NCI-H524 (cell line): ENCODE results near the gene GREM2.

Experiments
- DNase-seq, 2 experiments: peaks; one replicate each; lab custom pipeline; 2025; lab: John Stamatoyannopoulos, UW

GREM2 gene

GRCh38 chr1:240611619-240612480 is at the start of gene GREM2:
Gene GREM2, minus strand, starts transcription at chr1:240612155. Its CDS starts 118,680 bp downstream, at chr1:240493475.
- DNase-seq, result peak; percentile 67 to 81

- DNase-seq, result no peak
Measured at GRCh38 chr1:240658312-240658960, 46.5 kb upstream of the GREM2 start.

- DNase-seq, result peak; percentile 64 to 86
Measured at GRCh38 chr1:240656531-240656930, 44.6 kb upstream of the GREM2 start.

GRCh38 chr1:240652961-240653409 is 41.0 kb upstream of the GREM2 start:
- no peak for DNase-seq

- no peak for DNase-seq
Measured at GRCh38 chr1:240652549-240652948, 40.6 kb upstream of the GREM2 start.

GRCh38 chr1:240650877-240651276 is 38.9 kb upstream of the GREM2 start:
- no peak for DNase-seq

GRCh38 chr1:240649733-240650721 is 38.1 kb upstream of the GREM2 start:
- no peak for DNase-seq

GRCh38 chr1:240646571-240647240 is 34.8 kb upstream of the GREM2 start:
- DNase-seq, result no peak

- no peak for DNase-seq
Measured at GRCh38 chr1:240644732-240645131, 32.8 kb upstream of the GREM2 start.

- DNase-seq, result peak in 1 of 2 experiments; percentile 8
Measured at GRCh38 chr1:240635466-240636256, 23.7 kb upstream of the GREM2 start.

- DNase-seq, result no peak
Measured at GRCh38 chr1:240630409-240630808, 18.5 kb upstream of the GREM2 start.

- peak in 1 of 2 experiments; percentile 56 for DNase-seq
Measured at GRCh38 chr1:240621249-240621648, 9.3 kb upstream of the GREM2 start.

GRCh38 chr1:240619906-240620621 is 8.1 kb upstream of the GREM2 start:
- peak; percentile 91 to 98 for DNase-seq

- DNase-seq, result no peak
Measured at GRCh38 chr1:240619357-240619756, 7.4 kb upstream of the GREM2 start.

GRCh38 chr1:240618946-240619345 is 7.0 kb upstream of the GREM2 start:
- peak in 1 of 2 experiments; percentile 45 for DNase-seq

GRCh38 chr1:240616018-240616417 is 4.1 kb upstream of the GREM2 start:
- peak; percentile 57 to 86 for DNase-seq

GRCh38 chr1:240613356-240614142 is 1.6 kb upstream of the GREM2 start:
- no peak for DNase-seq

- no peak for DNase-seq
Measured at GRCh38 chr1:240612811-240613210, 856 bp upstream of the GREM2 start.

- DNase-seq, result peak in 1 of 2 experiments; percentile 37
Measured at GRCh38 chr1:240611228-240611618, 732 bp downstream of the GREM2 start.
